Measurements from ENCODE around the gene LPXN.

LPXN gene

DNA sequence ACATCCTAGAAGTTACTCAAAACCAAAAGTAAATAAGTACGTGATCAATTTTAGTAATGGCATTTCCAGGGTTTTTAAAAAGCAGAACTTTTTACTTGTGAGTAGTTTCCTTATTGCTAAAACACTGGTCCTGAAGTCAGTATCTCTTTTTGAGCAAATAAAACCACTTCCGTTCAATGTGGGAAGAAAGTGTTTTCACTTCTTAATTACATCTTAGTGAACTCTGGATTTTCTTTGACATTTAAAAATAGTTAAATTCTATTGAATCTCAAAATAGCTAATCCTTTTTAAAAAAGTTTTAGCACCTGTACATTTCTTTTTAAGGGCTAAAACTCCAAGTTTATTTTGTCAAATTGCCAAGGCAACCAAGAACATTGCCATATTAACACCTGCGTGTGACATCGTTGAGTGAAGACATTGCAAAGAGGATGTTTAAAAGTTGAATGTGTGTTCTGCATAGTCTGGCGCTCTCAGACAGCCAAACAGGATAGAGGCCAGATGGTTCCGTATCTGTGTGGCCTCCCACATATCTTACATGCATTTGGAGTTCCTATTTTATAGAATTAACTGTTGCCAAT, 50.5 kb downstream of the LPXN start:
- no peak for DNase-seq (ENCODE audit: low read depth in 1 of 2, low spot score in 1 of 2)

DNA sequence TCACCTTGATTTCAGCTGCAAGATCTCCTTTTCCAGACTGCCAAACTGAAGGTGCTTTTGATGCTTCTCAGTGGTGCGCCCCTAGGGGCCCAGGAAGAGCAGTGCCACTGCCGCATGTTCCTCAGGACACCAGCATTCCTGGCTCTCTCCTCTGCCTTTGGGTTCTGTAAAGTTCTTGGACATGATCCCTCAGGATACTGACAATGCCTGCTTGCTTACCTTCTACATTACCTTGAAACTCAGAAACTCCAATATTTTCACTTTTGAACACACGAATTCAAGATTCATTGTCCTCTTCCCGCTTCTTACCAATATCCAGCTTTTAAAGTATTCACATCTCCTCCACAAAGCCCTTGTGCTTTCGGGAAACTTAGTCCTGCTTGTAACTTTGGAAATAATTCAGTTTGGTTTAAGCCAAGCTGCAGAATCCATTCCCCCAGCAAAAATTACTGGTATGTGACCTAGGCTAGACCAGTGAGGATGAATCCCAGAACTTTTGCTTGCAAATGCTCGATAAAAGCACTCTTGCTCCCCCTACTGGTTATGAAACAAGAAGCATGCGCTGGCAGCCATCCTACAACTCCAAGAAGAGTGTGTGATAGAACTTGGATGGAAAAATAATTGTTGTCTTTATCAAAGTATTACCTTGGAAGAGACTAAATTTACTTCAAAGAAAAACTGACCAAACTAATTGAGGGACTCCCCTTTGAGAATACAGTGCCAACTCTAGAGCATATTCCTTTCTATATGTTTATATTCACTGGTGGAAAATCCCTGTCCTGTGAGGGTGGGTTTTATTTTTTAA, 51.2 kb downstream of the LPXN start:
- peak in 1 of 2 donors; percentile 20 for DNase-seq (ENCODE audit: low read depth in 1 of 2, low spot score in 1 of 2)

DNA sequence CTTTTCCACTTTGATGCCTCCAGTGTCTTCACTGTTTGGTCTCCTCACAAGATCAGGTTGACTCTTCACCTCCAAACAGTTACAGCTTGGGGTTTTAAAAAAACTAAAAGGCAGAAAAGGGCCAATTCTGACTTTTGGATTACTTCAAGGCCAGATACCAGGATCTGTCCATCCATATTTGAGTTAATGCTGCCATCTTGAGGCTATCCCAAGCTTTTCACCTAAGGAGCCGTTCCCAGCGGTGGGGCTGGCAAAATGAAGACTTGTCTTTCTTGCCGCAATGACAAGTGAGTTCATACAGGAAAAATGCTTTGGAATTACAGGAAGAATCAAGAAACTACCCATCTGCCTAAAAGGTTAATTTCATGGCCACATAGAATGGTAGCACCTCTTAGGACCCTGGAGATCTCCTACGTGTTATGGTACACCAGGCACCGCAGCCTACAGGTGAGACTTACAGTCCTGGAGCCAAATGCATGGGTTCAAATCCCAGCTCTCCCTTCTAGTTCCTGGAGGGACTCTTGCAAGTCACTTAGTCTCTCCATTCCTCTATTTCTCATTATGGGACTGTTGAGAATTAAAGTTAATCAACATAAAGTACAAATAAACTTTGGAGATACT, 61.8 kb downstream of the LPXN start:
- DNase-seq (ENCODE audit: low read depth in 1 of 2, low spot score in 1 of 2), result no peak

DNA sequence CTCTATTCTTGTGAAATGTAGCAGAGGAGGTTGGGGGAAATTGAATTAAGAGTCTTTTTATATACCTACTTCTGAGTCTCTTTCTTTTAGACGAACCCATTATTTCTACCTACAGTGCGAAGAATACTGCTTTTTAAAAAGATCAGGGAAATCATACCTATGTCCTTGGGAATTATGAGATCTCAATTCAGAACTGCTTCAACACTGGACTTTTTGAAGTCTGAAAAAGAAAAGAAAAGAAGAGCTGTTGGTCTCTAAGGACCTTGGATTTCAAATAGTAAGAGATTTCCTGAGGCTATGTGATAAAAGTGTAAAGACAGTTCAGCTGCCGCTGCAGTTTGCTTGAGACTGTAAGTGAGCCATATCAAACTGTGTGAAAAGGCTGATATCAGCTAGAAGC, 64.0 kb downstream of the LPXN start:
- no peak for DNase-seq (ENCODE audit: low read depth in 1 of 2, low spot score in 1 of 2)

DNA sequence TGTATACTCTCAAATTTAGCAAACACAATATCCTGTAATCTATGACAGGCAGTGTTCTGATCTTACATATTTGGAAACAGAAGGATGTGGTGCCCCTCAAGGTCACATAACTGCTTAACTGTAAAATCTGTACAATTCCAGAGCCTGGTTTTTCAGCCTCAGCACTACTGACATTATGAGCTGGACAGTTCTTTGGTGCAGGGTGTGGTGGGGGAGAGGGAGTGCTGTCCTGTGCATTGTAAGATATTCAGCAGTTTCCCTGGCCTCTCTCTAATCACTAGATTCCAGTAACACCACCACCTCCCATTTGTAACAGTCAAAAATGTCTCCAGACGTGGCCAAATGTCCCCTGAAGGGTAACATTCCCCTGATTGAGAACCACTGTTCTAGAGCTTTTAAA, 65.9 kb downstream of the LPXN start:
- DNase-seq (ENCODE audit: low read depth in 1 of 2, low spot score in 1 of 2), result no peak

DNA sequence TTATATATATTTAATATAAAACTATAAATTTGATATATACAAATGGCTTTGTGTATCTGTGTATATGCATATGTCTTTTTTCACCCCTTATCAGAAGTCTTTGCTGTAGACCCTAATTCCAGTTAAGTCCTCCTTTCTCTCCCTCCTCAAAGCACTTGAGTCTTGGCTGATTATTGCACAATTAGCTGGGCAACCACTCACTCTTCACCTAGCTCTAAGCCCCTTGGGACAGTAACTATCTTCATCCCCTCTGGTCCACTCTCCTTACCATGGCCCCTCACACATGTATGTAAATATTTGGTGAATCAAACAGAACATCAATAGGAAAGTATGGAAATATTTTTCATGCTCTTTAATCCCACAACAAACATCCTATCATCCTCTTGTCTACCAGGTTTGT, 66.8 kb downstream of the LPXN start:
- DNase-seq (ENCODE audit: low read depth in 1 of 2, low spot score in 1 of 2), result no peak

DNA sequence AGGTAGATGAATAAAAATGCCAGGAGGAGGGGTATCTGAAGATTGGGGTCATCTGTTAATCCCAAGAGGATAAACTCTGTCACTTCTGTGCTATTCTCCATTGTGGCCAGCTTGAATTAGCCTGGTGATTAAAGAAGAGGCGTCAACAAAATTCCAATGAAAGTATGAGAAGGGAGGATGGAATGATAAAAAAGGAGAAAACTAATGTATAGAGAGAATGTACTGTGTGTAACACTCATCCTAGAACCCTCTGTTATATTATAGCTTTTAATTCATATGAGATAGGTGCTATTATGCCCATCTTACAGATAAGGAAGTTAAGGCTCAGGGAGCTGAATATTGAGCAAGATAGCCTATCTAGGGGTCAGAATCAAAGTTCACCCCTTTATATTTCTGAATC, 67.7 kb downstream of the LPXN start, which contains the start of gene OR5B21:
Gene OR5B21, minus strand, starts transcription at position 101 of the 400 bp plus-strand sequence. Its CDS starts 0 bp downstream, at position 101.
- DNase-seq (ENCODE audit: low read depth in 1 of 2, low spot score in 1 of 2), result no peak

DNA sequence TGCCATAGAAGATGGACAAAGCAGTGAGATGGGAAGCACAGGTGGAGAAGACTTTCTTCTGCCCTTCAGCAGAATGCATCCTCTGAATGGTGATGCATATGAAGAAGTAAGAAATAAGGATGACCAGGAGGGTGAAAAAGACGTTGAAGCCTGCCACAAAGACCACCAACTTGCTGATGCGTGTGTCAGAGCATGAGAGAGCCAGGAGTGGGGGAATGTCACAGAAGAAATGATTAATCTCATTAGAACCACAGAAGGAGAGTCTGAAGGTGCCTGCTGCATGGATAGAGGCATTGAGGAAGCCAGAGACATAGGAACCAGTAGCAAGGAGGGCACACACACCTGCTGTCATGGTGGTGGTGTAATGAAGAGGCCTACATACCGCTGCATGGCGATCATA, 68.3 kb downstream of the LPXN start:
- DNase-seq (ENCODE audit: low read depth in 1 of 2, low spot score in 1 of 2), result no peak

DNA sequence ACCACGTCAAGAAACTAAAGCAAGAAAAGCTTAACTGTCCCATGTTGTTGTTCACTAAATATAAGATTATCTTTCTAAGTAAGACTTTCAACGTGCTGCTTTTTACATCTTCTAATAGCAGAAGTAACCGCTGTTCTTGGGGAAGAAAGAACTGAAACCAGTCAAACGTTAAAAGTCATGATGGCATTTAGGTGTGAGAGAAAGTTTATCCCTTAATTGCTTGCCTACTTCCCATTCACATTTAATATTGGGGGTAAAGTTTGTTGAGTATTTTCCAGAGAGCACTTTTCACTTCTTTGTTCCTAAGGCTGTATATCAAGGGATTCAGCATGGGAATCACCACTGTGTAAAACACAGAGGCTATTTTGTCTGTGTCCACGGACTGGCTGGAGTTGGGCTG, 68.7 kb downstream of the LPXN start:
- DNase-seq (ENCODE audit: low read depth in 1 of 2, low spot score in 1 of 2), result no peak

DNA sequence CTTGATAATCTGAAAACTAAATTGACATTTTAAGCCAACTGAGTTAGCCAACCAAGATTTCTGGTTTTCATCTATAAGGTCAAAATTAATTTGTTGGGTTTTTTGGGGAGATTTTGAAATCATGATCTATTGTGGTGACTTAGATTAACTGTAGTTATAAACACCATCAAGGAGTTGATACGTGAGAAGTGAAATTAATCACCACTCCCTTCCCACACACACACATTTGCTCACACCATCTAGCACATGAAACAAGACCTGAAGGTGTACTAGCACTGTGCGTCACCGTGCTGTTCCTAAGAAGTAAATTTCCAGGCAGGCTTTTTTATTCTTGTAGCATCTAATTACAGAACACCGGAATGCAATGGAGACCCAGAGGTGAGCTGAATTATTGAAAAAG, 69.8 kb downstream of the LPXN start:
- no peak for DNase-seq (ENCODE audit: low read depth in 1 of 2, low spot score in 1 of 2)

DNA sequence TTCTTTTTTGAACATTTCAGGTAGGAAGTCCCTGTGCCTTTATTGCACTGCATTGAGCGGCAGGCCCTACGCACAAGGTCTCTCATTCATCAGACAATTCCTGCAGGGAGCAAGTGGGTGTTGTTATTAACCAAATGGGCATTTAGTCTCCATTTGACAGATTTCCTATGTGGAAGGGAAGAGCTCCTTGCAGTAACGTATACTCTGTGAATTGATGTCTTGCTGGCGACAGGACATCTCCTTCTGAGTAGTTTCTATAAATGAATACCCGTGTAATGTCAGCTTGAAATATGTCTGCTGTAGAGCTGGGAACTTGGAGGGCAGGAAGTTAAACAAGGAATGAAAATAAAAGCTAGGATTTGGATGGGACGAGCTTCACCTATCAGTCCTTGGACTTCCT, 71.4 kb downstream of the LPXN start:
- DNase-seq (ENCODE audit: low read depth in 1 of 2, low spot score in 1 of 2), result no peak

DNA sequence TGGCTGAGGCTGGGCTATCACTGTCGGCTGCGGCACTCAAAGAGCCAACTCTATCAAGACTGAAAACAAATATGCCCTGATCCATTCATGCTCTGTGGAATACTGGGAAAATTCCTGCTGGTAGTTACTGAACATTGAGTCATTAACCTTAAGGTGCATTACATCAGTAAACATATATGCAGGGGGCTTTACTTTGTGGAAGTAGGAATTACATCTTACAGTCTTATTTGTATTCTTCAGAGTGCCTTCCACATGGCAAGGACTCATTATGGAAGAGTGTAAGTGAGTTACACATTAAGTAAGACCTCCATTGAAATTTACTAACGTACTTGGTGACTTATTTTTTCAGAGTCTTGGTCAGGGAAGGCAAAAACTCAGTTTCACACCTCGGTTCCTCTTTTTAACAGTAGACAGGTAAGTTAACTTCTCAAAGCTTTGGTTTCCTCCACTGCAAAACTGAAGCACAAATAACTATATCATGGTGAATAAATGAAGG, 72.2 kb downstream of the LPXN start:
- no peak for DNase-seq (ENCODE audit: low read depth in 1 of 2, low spot score in 1 of 2)

DNA sequence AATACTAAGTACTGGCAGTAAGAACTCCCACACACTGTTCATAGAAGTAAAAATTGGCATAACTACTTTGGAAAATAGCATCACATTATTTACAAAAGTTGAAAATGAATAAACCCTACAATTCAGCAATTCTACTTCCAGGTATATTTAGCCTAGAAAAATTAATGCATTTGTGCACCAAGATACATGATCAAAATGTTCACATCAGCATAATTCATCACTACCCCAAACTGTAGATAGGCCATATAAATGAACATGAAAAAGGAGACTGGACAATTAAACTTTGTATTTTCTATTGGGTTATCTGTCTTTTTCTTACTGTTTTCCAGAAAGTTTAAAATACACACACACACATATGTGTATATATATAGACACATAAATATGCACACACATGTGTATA, 73.7 kb downstream of the LPXN start:
- DNase-seq (ENCODE audit: low read depth in 1 of 2, low spot score in 1 of 2), result no peak

DNA sequence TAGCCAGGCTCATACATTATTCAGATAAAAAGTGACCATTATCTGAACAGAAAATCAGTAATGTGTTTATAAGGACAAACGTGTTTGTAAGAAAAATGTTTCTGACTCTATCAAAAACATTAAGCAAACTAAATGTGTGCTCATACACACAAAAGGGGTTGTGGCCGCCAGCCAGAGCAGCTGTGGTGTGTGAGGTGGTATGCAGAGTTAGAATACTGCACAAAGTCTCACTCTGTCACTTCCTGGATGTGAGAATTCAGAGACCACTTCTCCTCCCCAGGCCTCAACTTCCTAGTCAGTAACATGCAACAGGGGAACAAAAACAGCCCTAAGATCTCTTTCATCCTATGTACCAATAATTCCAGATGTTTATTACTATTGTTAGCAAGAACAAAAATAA, 77.2 kb downstream of the LPXN start:
- no peak for DNase-seq (ENCODE audit: low read depth in 1 of 2, low spot score in 1 of 2)

DNA sequence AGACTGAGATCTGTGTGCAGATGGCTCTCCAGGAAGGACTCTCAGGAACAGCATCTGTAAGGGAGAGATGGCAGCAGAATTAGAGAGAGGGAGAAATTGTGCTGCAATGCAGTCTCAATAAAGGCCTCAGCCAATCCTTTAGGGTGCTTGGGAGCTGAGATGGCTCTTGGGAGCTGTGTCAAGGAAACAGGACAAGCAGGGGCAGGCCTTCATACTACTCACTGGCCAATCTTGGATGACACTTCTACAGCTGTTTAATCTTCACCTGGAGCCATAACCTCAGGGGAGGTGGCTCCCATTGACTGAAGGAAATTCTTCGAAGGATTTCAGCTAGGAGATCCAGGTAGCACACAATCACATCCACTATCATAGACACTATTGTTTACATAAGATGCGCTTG, 77.7 kb downstream of the LPXN start:
- DNase-seq (ENCODE audit: low read depth in 1 of 2, low spot score in 1 of 2), result no peak

DNA sequence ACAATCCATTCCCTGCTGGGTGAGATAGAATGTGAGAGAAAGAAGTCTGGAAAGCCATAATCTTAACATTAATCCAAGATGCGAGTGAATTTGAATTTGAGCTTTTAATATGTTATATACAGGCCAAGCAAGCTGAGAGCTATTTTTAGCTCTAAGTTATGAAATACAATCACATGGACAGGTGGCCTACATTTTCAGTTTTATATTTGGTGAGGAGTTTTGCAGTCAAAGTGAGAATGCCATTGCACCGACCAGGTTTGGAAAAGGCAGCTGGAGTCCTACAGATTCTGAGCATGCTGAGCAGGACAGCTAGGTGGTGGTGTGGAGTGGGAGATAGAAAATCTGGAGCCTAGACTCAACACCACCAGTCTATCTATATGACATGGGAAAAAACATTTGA, 79.8 kb downstream of the LPXN start:
- DNase-seq (ENCODE audit: low read depth in 1 of 2, low spot score in 1 of 2), result no peak

DNA sequence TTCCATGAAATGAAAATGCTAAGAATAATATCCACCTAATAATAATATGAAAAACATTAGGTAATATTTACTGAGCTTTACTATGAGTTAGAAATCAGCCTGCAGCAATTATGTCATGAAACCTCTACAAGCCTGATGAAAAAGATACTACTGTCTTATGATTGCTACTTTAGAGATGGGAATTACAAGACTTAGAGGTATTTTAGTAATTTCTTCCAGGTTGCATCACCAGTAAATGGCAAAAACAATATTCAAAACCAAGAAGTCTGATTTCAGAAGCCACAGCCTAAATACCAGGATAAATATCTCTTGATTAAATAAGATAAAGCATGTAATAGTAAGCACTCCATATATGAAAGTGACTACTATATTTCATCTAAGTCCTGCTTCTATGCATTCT, 81.6 kb downstream of the LPXN start:
- DNase-seq (ENCODE audit: low read depth in 1 of 2, low spot score in 1 of 2), result no peak

DNA sequence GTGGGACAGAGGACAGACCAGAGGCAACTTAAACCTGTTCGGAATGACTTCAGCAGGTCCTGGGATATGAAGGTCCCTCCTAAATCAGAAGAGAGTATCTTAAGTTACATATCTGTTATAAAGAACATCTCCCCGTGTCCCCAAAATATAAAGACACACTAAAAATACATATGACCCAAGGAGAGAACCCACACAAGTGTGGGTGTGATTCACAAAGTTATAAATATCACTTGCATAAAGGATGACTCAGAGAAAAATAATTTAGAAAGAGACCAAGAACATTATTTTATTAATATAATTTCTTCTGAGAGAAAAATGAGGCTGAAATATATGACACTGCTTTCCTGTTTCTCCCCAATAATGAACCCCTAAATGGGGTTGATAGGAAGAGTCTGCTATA, 82.0 kb downstream of the LPXN start:
- no peak for DNase-seq (ENCODE audit: low read depth in 1 of 2, low spot score in 1 of 2)

DNA sequence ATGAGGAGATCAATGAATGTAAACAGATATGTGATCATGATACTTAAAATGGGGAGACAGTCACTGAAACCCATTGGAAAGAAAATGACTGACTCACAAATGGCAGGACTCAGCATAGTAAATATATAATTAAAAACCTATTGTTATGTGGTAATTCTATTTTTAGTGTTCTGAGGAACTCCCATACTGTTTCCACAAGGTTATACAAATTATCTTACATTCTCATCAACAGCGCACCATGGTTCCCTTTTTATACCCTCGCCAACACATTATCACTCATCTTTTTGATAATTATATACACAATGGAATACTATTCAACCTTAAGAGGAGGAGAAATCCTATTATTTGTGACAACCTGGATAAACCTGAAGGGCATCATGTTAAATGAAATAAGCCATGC, 84.8 kb downstream of the LPXN start:
- DNase-seq (ENCODE audit: low read depth in 1 of 2, low spot score in 1 of 2), result no peak

DNA sequence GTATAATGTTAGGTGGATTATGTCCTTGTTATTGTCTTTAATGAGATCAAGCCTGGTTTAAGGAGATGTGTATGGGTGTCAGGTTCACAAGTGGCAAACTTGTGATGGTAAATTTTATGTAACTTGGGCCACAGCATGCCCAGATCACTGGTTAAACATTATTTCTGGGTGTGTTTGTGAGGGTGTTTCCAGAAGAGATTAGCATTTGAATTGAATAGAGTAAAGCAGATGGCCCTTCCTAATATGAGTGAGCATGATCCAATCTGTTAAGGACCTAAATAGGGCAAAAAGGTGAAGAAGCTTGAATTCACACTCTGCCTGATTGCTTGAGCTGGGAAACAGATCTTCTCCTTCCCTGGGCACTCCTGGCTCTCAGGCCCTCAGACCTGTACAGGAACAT, 88.5 kb downstream of the LPXN start:
- DNase-seq (ENCODE audit: low read depth in 1 of 2, low spot score in 1 of 2), result no peak

DNA sequence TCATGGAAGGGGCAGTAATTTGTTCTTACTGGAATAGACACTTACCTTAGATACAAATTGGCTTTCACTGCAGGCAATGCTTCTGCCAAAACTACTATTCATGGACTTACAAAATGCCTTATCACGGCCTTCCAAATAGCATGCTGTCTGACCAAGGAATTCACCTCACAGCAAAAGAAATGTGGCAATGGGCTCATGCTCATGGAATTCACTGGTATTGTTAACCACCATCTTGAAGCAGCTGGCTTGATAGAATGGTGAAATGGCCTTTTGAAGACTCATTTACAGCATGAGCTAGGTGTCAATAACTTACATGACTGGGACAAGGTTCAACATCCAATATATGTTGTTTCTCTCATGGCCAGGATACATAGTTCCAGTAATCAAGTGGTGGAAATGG, 89.7 kb downstream of the LPXN start:
- DNase-seq (ENCODE audit: low read depth in 1 of 2, low spot score in 1 of 2), result no peak
